ENCODE measurements around the gene KCNG2. TPM values are rescaled to one million over a fixed set of nuclear protein-coding genes. Genes with fewer than 3 reads are reported as not detected.

Gene KCNG2
- total RNA-seq, 1 experiment from 2014 or later = not detected

DNA sequence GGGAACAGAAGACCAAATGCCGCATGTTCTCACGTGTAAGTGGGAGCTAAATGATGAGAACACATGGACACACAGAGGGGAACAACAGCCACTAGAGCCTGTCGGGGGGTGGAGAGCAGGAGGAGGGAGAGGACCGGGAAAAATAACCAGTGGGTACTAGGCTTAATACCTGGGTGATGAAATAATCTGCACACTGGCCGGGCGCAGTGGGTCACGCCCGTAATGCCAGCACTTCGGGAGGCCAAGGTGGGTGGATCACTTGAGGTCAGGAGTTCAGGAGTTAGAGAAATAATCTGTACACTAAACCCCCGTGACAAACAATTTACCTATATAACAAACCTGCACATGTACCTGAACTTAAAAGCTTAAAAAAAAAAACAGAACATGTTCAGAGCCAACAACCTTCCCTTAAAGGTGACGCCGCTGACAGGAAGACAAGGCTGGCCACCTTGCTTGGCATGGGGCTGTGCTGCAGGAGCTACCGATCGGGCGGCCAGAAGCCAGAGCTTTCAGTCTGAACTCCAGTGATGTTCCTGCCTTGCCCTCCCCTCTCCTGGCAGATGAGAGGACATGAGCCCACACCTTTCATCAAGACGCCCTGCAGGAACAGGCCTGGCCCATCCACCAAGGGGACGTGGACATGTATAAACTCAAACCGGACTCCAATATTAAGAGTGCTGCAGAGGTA lies 142.5 kb downstream of the KCNG2 start:
- DNase-seq (ENCODE audit: low spot score) = no peak

- no peak for DNase-seq (ENCODE audit: low spot score)
Measured at GRCh38 chr18:79940814-79941472, 143.2 kb downstream of the KCNG2 start.

DNA sequence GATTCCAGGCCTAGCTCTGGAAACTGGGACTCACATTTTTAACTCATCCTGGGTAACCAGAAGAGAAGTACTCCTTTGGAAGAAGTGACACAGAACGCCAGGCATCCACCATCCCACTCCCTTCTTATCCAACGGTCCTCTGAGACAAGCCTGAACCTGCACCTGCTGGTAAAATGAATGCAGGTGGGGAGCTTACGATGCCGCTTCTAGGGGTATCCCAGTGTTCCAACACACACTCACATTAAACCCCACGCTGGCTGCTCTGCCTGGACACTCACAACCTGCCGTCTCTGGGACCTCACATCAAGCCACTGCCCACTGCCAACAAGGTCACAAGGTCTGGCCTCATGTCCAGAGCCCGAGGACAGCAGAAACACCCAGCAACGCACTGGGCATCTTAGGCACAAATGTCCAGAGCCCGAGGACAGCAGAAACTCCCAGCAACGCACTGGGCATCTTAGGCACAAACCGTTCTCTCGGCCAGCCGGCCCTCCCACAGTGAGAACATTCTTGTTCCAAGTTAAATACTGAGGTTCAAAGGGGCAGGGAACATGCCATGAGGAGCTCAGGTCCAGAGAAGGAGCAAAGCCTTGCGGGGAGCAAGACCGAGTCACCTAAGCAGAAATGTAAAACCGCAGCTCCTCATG lies 143.9 kb downstream of the KCNG2 start:
- DNase-seq (ENCODE audit: low spot score) = no peak

DNA sequence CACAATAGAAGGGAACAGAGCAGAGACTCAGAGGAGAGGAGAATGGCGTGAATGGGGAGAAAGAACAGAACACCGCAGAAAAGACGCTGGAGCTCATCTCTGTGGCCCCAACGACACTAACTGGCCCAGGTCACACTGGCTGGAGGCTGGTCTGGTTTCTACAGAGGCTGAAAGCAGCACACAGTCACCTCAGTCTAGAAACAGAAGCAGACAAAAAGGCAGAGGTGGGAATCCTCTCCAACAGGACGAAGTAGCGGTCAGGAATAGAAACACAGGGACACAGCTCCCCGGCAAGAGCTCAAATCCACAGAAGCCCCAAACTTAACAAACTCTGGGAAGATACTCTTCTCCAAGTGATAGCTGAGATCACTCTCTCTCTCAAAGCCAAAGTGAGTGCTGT lies 144.5 kb downstream of the KCNG2 start:
- DNase-seq (ENCODE audit: low spot score) = no peak

GRCh38 chr18:79942786-79943607 lies 145.3 kb downstream of the KCNG2 start:
- no peak for DNase-seq (ENCODE audit: low spot score)

GRCh38 chr18:79943608-79944125 lies 145.9 kb downstream of the KCNG2 start:
- no peak for DNase-seq (ENCODE audit: low spot score)

GRCh38 chr18:79944126-79944731 lies 146.5 kb downstream of the KCNG2 start:
- DNase-seq (ENCODE audit: low spot score) = no peak

- DNase-seq (ENCODE audit: low spot score) = no peak
Measured at GRCh38 chr18:79944746-79945117, 147.0 kb downstream of the KCNG2 start.

DNA sequence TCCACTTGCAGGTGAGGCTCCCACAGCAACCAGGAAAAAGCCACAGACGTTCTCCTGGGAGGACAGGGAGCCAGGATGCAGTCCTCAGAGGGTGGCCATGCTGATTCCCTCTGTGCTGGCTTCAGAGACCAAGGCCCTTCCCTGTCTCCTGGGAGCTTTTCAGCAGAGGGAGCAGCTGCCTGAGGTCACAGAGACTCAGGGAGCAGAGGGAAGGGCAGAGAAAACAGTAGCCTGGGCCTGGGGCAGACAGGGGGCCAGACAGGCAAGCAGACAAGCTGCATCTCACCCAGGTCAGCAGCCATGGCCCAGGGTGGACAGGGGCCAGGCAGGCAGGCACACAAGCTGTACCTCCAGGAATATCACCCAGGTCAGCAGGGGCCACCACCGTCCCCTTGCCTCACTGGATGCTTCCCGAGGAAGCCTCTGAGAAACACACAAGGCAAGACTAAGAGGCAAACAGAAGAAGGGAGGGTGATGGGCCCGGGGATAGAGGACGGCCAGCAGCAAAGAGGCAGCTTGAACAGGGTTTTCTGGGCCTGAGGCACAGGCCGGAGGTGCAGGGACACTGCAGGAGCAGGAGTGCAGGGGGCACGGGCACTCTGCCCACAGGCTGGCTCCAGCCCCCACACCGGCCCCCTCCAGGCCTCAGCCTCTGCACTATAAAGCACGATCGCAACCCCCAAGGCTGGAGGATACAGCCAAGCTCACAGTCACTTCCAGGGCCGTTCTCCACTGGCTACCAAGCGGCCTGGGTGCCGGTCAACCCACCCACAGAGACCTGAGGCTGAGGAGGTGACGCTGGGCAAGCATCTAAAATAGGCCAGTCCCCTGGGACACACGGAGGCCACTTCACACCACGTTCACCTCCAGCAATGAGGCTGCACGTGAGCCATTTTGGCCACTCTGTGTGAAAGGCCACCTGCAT lies 147.6 kb downstream of the KCNG2 start:
- DNase-seq (ENCODE audit: low spot score) = no peak

GRCh38 chr18:79947054-79947755 lies 149.5 kb downstream of the KCNG2 start:
- DNase-seq (ENCODE audit: low spot score) = no peak

DNA sequence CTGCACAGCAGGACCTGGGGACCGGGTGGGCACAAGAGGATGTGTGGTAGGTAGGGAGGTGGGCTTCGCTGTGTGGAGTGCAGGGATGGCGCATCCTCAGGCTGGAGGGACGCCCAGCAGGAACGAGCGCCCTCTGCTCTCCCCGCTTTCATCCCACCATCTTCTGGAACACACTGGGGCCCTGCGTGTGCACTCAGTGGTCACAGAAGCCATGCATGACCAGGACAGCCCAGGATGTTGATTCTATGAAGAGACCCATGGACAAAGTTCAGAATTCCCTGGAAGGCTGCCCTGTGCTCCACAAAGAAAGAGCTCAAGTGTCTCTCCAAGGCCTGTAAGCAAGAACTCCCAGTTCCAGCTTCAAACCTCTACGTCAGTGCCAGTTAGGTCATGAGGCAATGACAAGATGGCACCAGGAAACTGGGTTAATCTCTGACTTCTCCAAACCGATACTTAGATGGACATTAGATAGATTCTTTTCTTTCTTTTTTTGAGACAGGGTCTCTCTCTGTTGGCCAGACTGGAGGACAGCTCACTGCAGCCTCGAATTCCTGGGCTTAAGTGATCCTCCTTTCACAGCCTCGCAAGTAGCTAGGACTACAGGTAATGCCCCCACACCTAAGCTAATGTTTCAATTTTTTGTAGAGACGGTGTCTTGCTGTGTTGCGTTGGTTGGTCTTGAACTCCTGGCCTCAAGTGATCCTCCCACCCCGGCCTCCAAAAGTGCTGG lies 150.3 kb downstream of the KCNG2 start:
- no peak for DNase-seq (ENCODE audit: low spot score)

GRCh38 chr18:79948719-79949411 lies 151.1 kb downstream of the KCNG2 start:
- no peak for DNase-seq (ENCODE audit: low spot score)

Other genes starting within 250 kb of the KCNG2 start
- gene CTDP1, start 118.1 kb upstream of the KCNG2 start, total RNA-seq (2014; rRNA removed; shearing (Covaris generic)) = 28.9 and 30.9 TPM in 2 replicates
- 37.4 and 41.9 TPM in 2 replicates for gene SLC66A2, start 153.7 kb downstream of the KCNG2 start, total RNA-seq (2014; rRNA removed; shearing (Covaris generic))
- gene HSBP1L1, start 166.7 kb downstream of the KCNG2 start, total RNA-seq (2014; rRNA removed; shearing (Covaris generic)) = 38.3 and 43.6 TPM in 2 replicates
- 63.4 and 70.8 TPM in 2 replicates for gene TXNL4A, start 190.6 kb downstream of the KCNG2 start, total RNA-seq (2014; rRNA removed; shearing (Covaris generic))
- gene RBFA, start 236.5 kb downstream of the KCNG2 start, total RNA-seq (2014; rRNA removed; shearing (Covaris generic)) = 20.2 and 36.8 TPM in 2 replicates